K562 (cell line): ENCODE measurements around the gene CD84. TPM values are rescaled to one million over a fixed set of nuclear protein-coding genes. Genes with fewer than 3 reads are reported as not detected.

Experiments
- CLOCK ChIP-seq: fragments of 250-450 bp; sonication (Bioruptor Pico); IDR thresholded peaks from 2 replicates; pipeline ENCODE4 v1.4.0; 2020; ENCODE audit warnings: mild to moderate bottlenecking, moderate library complexity, borderline replicate concordance
- ELF2 ChIP-seq: fragments of 250-450 bp; sonication (Bioruptor Pico); IDR thresholded peaks from 2 replicates; pipeline ENCODE4 v1.5.0; 2021; ENCODE audit warnings: mild to moderate bottlenecking
- EZH2 ChIP-seq: IDR thresholded peaks from 2 replicates; pipeline ENCODE4 v1.6.1; 2012; ENCODE audit warnings: low read depth, mild to moderate bottlenecking, inconsistent platforms, low read length, borderline replicate concordance
- HSF4 ChIP-seq: fragments of 250-450 bp; sonication (Bioruptor Pico); IDR thresholded peaks from 2 replicates; pipeline ENCODE4 v2.1.2; 2022; ENCODE audit warnings: mild to moderate bottlenecking, moderate library complexity, borderline replicate concordance
- KLF16 ChIP-seq: IDR thresholded peaks from 2 replicates; pipeline ENCODE4 v1.6.1; 2016; ENCODE audit warnings: antibody characterized with exemption
- PHB2 ChIP-seq: fragments of 450-650 bp; IDR thresholded peaks from 2 replicates; pipeline ENCODE4 v1.6.1; 2017; ENCODE audit warnings: low read depth
- RBM17 ChIP-seq: fragments of 200-400 bp; formaldehyde crosslinking; IDR thresholded peaks from 2 replicates; pipeline ENCODE4 v1.6.1; 2017; ENCODE audit warnings: low read depth, mild to moderate bottlenecking, low read length, borderline replicate concordance
- ZC3H11A ChIP-seq: IDR thresholded peaks from 2 replicates; pipeline ENCODE4 v1.6.1; 2012; ENCODE audit warnings: low read depth, low read length, improper control_type of control experiment
- ZNF175 ChIP-seq: fragments of 200-800 bp; sonication (Bioruptor generic); IDR thresholded peaks from 2 replicates; pipeline ENCODE4 v1.6.1; 2016; ENCODE audit warnings: low read depth, mild to moderate bottlenecking, missing genetic modification characterization, missing compliant biosample characterization
- ZNF347 ChIP-seq: fragments of 450-650 bp; formaldehyde crosslinking; IDR thresholded peaks from 2 replicates; pipeline ENCODE4 v1.4.0; 2020; ENCODE audit warnings: low read depth, mild to moderate bottlenecking, moderate library complexity
- ZNF589 ChIP-seq: fragments of 200-800 bp; sonication (Bioruptor generic); IDR thresholded peaks from 2 replicates; pipeline ENCODE4 v1.6.1; 2016; ENCODE audit warnings: low read depth, missing genetic modification characterization, missing compliant biosample characterization
- ZNF766 ChIP-seq: fragments of 200-800 bp; sonication (Bioruptor generic); conservative IDR thresholded peaks from 2 replicates; pipeline ENCODE4 v1.6.1; 2016; ENCODE audit warnings: missing genetic modification characterization, missing compliant biosample characterization
- polyA plus RNA-seq, 8 experiments: library from polyadenylated mRNA; depleted of rRNA in 4 of 8; stranded (reverse) in 5 of 8; unstranded in 3 of 8; fragments of >200 nt; fragmentation: Nextera tagmentation in 2 of 8; fragmentation: Illumina TruSeq in 1 of 8; extraction: Ambion mirVana in 2 of 8; extraction: Trizol in 1 of 8; gene quantifications; 2 replicates each; pipeline versions ENCODE4 v1.2.1 to v1.2.3, GENCODE V29; 2011 to 2014; ENCODE audit warnings: inconsistent platforms in 1 of 8, missing spikeins in 1 of 8
- total RNA-seq, 7 experiments: library from RNA; depleted of rRNA in 6 of 7; stranded (reverse); fragments of >200 nt in 6 of 7; fragmentation: Illumina TruSeq in 2 of 7; extraction: Trizol in 2 of 7; gene quantifications; 2 replicates each; pipeline versions ENCODE4 v1.2.1 to v1.2.3, GENCODE V29; 2011 to 2021; ENCODE audit warnings: low replicate concordance in 1 of 7
- TF ChIP-seq, protein P1 (sequence below): fragments of 250-450 bp; sonication (Bioruptor Pico); IDR thresholded peaks from 2 replicates; pipeline ENCODE4 v1.4.0; 2020; ENCODE audit warnings: mild to moderate bottlenecking, moderate library complexity
- TF ChIP-seq, protein P2 (sequence below), 2 experiments: fragments of 450-650 bp; formaldehyde crosslinking in 1 of 2; IDR thresholded peaks; 2 replicates each; pipeline versions ENCODE4 v1.4.0 to v1.6.1; 2014 to 2020; ENCODE audit warnings: mild to moderate bottlenecking in 2 of 2, borderline replicate concordance in 1 of 2, low read depth in 1 of 2

CD84 gene
- total and polyA plus RNA-seq, 9 of the 15 experiments (the other 6 are each of a cell fraction or from before 2014, with no cell fraction given), result 0.82 to 6.8 (median 2.0) TPM

- TF ChIP-seq EZH2 (peak; percentile 98; the same call in 1 of the 2 replicates), ZC3H11A (no peak), ELF2 (peak; percentile 73; the same call in 1 of the 2 replicates), ZNF589 (CRISPR knock-in tag) (peak; percentile 94), HSF4 (CRISPR knock-in tag) (no peak), ZNF347 (CRISPR knock-in tag) (no peak), PHB2 (peak; percentile 100), CLOCK (CRISPR knock-in tag) (no peak; the same call in 1 of the 2 replicates), RBM17 (no peak), ZNF766 (peak; percentile 93), KLF16 (peak; percentile 100), ZNF175 (CRISPR knock-in tag) (peak; percentile 97)
- TF ChIP-seq, protein P1, sequence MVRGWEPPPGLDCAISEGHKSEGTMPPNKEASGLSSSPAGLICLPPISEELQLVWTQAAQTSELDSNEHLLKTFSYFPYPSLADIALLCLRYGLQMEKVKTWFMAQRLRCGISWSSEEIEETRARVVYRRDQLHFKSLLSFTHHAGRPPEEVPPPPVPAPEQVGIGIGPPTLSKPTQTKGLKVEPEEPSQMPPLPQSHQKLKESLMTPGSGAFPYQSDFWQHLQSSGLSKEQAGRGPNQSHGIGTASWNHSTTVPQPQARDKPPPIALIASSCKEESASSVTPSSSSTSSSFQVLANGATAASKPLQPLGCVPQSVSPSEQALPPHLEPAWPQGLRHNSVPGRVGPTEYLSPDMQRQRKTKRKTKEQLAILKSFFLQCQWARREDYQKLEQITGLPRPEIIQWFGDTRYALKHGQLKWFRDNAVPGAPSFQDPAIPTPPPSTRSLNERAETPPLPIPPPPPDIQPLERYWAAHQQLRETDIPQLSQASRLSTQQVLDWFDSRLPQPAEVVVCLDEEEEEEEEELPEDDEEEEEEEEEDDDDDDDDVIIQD (CRISPR knock-in tag), result no peak
- TF ChIP-seq, protein P2, sequence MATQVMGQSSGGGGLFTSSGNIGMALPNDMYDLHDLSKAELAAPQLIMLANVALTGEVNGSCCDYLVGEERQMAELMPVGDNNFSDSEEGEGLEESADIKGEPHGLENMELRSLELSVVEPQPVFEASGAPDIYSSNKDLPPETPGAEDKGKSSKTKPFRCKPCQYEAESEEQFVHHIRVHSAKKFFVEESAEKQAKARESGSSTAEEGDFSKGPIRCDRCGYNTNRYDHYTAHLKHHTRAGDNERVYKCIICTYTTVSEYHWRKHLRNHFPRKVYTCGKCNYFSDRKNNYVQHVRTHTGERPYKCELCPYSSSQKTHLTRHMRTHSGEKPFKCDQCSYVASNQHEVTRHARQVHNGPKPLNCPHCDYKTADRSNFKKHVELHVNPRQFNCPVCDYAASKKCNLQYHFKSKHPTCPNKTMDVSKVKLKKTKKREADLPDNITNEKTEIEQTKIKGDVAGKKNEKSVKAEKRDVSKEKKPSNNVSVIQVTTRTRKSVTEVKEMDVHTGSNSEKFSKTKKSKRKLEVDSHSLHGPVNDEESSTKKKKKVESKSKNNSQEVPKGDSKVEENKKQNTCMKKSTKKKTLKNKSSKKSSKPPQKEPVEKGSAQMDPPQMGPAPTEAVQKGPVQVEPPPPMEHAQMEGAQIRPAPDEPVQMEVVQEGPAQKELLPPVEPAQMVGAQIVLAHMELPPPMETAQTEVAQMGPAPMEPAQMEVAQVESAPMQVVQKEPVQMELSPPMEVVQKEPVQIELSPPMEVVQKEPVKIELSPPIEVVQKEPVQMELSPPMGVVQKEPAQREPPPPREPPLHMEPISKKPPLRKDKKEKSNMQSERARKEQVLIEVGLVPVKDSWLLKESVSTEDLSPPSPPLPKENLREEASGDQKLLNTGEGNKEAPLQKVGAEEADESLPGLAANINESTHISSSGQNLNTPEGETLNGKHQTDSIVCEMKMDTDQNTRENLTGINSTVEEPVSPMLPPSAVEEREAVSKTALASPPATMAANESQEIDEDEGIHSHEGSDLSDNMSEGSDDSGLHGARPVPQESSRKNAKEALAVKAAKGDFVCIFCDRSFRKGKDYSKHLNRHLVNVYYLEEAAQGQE (IDR thresholded peaks at IDR 0.05; ENCODE audit: borderline replicate concordance), result peak; percentile 76; the same call in 1 of the 2 replicates
- TF ChIP-seq, protein P2 (CRISPR knock-in tag; IDR thresholded peaks at IDR 0.05; ENCODE audit: low read depth), result no peak
Observed at GRCh38 chr1:160539990-160540858, 39.1 kb downstream of the CD84 start (continued).
